ENCODE data around the gene MTR.
"Not testable (repeated sequence)": the region's sequence is repeated elsewhere in the genome, so short reads cannot be mapped to it uniquely, and the experiment has no call there.

DNA sequence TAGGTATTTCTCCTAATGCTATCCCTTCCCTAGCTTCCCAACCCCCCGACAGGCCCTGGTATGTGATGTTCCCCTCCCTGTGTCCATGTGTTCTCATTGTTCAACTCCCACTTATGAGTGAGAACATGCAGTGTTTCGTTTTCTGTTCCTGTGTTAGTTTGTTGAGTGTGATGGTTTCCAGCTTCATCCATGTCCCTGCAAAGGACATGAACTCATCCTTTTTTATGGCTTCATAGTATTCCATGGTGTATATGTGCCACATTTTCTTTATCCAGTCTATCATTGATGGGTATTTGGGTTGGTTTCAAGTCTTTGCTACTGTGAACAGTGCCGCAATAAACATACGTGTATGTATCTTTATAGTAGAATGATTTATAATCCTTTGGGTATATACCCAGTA lies 61.6 kb downstream of the MTR start:
- not testable (repeated sequence) for TF ChIP-seq TCF7 (CRISPR knock-in tag; IDR thresholded peaks at IDR 0.05; ENCODE audit: low read depth); MYBL2 (CRISPR knock-in tag; IDR thresholded peaks at IDR 0.05)
- TF ChIP-seq, protein P1, sequence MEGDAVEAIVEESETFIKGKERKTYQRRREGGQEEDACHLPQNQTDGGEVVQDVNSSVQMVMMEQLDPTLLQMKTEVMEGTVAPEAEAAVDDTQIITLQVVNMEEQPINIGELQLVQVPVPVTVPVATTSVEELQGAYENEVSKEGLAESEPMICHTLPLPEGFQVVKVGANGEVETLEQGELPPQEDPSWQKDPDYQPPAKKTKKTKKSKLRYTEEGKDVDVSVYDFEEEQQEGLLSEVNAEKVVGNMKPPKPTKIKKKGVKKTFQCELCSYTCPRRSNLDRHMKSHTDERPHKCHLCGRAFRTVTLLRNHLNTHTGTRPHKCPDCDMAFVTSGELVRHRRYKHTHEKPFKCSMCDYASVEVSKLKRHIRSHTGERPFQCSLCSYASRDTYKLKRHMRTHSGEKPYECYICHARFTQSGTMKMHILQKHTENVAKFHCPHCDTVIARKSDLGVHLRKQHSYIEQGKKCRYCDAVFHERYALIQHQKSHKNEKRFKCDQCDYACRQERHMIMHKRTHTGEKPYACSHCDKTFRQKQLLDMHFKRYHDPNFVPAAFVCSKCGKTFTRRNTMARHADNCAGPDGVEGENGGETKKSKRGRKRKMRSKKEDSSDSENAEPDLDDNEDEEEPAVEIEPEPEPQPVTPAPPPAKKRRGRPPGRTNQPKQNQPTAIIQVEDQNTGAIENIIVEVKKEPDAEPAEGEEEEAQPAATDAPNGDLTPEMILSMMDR (IDR thresholded peaks at IDR 0.05), result not testable (repeated sequence)
- TF ChIP-seq, protein P2, sequence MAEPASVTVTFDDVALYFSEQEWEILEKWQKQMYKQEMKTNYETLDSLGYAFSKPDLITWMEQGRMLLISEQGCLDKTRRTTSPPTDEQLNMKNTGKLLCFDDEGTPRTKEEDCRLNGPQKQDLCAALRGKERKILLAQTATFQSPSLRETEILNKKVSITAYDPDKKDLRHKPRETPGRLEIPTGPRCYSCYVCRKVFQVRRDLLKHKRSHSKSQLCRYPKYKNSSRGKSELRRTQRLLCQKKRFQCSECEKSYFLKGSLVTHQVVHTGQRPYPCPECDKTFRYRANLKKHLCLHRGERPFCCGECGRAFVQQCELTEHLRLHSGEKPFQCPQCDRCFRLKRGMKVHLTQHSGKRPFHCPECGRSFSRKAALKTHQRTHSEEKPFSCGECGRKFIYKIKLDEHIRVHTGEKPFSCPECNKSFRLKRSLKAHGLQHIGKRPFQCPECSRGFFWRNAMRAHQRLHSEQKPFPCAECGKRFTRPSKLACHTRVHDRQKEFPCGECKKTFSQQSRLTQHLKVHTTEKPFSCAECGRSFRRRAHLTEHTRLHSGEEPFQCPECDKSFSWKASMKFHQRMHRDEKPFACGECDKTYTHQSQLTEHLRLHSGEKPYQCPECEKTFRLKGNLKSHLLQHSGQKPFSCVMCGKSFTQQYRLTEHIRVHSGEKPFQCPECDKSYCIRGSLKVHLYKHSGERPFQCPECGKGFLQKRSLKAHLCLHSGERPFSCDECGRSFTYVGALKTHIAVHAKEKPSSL (CRISPR knock-in tag; conservative IDR thresholded peaks at IDR 0.05), result not testable (repeated sequence)

Measured in WTC11 (cell line).